GM18907 (cell line): ENCODE data around the gene DGKD.
"Not testable (repeated sequence)": the region's sequence is repeated elsewhere in the genome, so short reads cannot be mapped to it uniquely, and the experiment has no call there.

Source experiments
- ATAC-seq: cut with Tn5 transposase; IDR thresholded peaks from one replicate; pipeline ENCODE4 v1.9.1; 2021; ENCODE audit warnings: mild to moderate bottlenecking, moderate library complexity; ENCODE audit not compliant: unreplicated experiment

The DGKD gene

GRCh38 chr2:233361297-233361696 lies 7.0 kb downstream of the DGKD start:
- ATAC-seq: no peak

GRCh38 chr2:233362742-233363141 lies 8.4 kb downstream of the DGKD start:
- ATAC-seq: no peak

- no peak for ATAC-seq
Measured at GRCh38 chr2:233363744-233364235, 9.5 kb downstream of the DGKD start.

- no peak for ATAC-seq
Measured at GRCh38 chr2:233365861-233366520, 11.7 kb downstream of the DGKD start.

- no peak for ATAC-seq
Measured at GRCh38 chr2:233367586-233367985, 13.3 kb downstream of the DGKD start.

GRCh38 chr2:233368756-233369155 lies 14.5 kb downstream of the DGKD start:
- ATAC-seq: no peak

GRCh38 chr2:233369462-233369861 lies 15.2 kb downstream of the DGKD start:
- no peak for ATAC-seq

GRCh38 chr2:233369897-233370685 lies 15.8 kb downstream of the DGKD start:
- no peak for ATAC-seq

GRCh38 chr2:233371641-233372040 lies 17.3 kb downstream of the DGKD start:
- ATAC-seq: no peak

GRCh38 chr2:233372855-233373254 lies 18.6 kb downstream of the DGKD start:
- no peak for ATAC-seq

GRCh38 chr2:233373316-233373715 lies 19.0 kb downstream of the DGKD start:
- ATAC-seq: no peak

- ATAC-seq: not testable (repeated sequence)
Measured at GRCh38 chr2:233374776-233375175, 20.5 kb downstream of the DGKD start.

GRCh38 chr2:233375490-233376314 lies 21.4 kb downstream of the DGKD start:
- no peak for ATAC-seq

- ATAC-seq: no peak
Measured at GRCh38 chr2:233379034-233379433, 24.7 kb downstream of the DGKD start.

GRCh38 chr2:233379441-233379840 lies 25.1 kb downstream of the DGKD start:
- no peak for ATAC-seq

GRCh38 chr2:233380132-233380895 lies 26.0 kb downstream of the DGKD start:
- peak; percentile 51 for ATAC-seq

- no peak for ATAC-seq
Measured at GRCh38 chr2:233380995-233381637, 26.8 kb downstream of the DGKD start.

GRCh38 chr2:233381638-233381995 lies 27.3 kb downstream of the DGKD start:
- no peak for ATAC-seq

GRCh38 chr2:233384015-233384414 lies 29.7 kb downstream of the DGKD start:
- no peak for ATAC-seq

GRCh38 chr2:233384811-233385488 lies 30.7 kb downstream of the DGKD start:
- peak; percentile 13 for ATAC-seq
